Smooth muscle cell of the coronary artery (primary cell): ENCODE measurements around the gene FABP2. TPM values are rescaled to one million over a fixed set of nuclear protein-coding genes. Genes with fewer than 3 reads are reported as not detected.

ENCODE experiments used
- total RNA-seq: library from RNA; depleted of rRNA; stranded (reverse); fragments of >200 nt; gene quantifications from 2 replicates; pipeline ENCODE4 v1.2.3, GENCODE V29; 2014; ENCODE audit warnings: low replicate concordance

FABP2 gene
- total RNA-seq, result not detected in 2 replicates

GRCh38 chr4:119321921-119322687 is at the start of gene FABP2:
FABP2 (minus strand) TSS chr4:119322138; CDS start chr4:119322102, 36 bp downstream.

Other genes starting within 250 kb of the FABP2 start
- gene MYOZ2, start 186.3 kb downstream of the FABP2 start, total RNA-seq, result 0.82 and 0.90 TPM in 2 replicates
- gene USP53, start 109.4 kb downstream of the FABP2 start, total RNA-seq, result 17.6 and 59.1 TPM in 2 replicates